ENCODE results near the gene PIGC.

The PIGC gene

GRCh38 chr1:172477216-172477615 lies 33.3 kb upstream of the PIGC start:
- no peak for DNase-seq (ENCODE audit: low read depth)
- no peak overlapping the region for H3K4me3 ChIP-seq (replicated peaks; ENCODE audit: low read depth, low read length)
- TF ChIP-seq, protein P1, sequence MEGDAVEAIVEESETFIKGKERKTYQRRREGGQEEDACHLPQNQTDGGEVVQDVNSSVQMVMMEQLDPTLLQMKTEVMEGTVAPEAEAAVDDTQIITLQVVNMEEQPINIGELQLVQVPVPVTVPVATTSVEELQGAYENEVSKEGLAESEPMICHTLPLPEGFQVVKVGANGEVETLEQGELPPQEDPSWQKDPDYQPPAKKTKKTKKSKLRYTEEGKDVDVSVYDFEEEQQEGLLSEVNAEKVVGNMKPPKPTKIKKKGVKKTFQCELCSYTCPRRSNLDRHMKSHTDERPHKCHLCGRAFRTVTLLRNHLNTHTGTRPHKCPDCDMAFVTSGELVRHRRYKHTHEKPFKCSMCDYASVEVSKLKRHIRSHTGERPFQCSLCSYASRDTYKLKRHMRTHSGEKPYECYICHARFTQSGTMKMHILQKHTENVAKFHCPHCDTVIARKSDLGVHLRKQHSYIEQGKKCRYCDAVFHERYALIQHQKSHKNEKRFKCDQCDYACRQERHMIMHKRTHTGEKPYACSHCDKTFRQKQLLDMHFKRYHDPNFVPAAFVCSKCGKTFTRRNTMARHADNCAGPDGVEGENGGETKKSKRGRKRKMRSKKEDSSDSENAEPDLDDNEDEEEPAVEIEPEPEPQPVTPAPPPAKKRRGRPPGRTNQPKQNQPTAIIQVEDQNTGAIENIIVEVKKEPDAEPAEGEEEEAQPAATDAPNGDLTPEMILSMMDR (IDR thresholded peaks at IDR 0.05; ENCODE audit: low read length, missing control alignments) = no peak

- no peak for DNase-seq (ENCODE audit: low read depth)
- no peak overlapping the region for H3K4me3 ChIP-seq (replicated peaks; ENCODE audit: low read depth, low read length)
- TF ChIP-seq, protein P1 (IDR thresholded peaks at IDR 0.05; ENCODE audit: low read length, missing control alignments) = no peak
Observed at GRCh38 chr1:172476218-172476811, 32.4 kb upstream of the PIGC start.

- no peak overlapping the region for H3K4me3 ChIP-seq (replicated peaks; ENCODE audit: low read depth, low read length)
- no peak for DNase-seq (ENCODE audit: low read depth)
- TF ChIP-seq, protein P1 (IDR thresholded peaks at IDR 0.05; ENCODE audit: low read length, missing control alignments) = no peak
Observed at GRCh38 chr1:172473842-172474241, 30.0 kb upstream of the PIGC start.

- no peak for DNase-seq (ENCODE audit: low read depth)
- no peak overlapping the region for H3K4me3 ChIP-seq (replicated peaks; ENCODE audit: low read depth, low read length)
- TF ChIP-seq, protein P1 (IDR thresholded peaks at IDR 0.05; ENCODE audit: low read length, missing control alignments) = no peak
Observed at GRCh38 chr1:172473302-172473701, 29.4 kb upstream of the PIGC start.

GRCh38 chr1:172472495-172472894 lies 28.6 kb upstream of the PIGC start:
- no peak for DNase-seq (ENCODE audit: low read depth)
- TF ChIP-seq, protein P1 (IDR thresholded peaks at IDR 0.05; ENCODE audit: low read length, missing control alignments) = no peak
- no peak overlapping the region for H3K4me3 ChIP-seq (replicated peaks; ENCODE audit: low read depth, low read length)

DNA sequence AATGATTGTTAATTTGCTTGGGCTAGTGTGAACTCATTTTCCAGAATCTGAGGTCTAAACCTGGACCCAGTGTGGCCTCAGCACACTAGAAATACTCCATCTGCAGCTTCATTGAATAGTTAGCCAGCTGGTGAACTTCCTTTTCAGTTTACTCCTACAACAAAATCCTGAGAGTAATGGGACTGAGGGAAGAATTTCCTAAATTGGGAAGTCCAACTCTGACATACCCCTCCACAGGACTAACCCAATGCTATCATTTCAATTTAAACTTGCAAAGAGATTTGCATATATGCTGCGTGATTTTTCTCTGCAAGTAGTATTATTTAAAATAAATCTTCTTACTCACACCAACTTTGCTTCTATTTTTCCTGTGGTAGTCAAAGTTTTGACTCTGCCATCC lies 27.8 kb upstream of the PIGC start:
- TF ChIP-seq, protein P1 (IDR thresholded peaks at IDR 0.05; ENCODE audit: low read length, missing control alignments) = no peak
- H3K4me3 ChIP-seq (replicated peaks; ENCODE audit: low read depth, low read length) = no peak overlapping the region
- no peak for DNase-seq (ENCODE audit: low read depth)

DNA sequence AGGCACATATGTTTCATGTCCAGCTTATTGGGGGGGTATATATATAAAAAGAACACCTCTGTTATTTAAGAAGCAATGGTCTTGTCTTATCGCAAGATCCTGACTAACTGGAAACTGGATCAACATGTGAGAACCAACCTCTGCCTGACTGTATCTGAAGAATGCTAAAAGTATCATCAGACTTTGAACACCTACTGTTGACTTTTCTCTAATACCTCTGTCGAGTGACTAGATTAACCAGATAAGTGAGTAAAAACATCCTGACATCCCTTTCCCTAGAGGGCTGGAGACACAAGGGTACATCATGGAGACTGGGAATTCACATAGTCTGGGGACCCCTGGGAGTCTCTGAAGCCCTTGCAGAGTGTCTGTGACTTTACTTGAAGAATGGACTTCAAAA lies 26.3 kb upstream of the PIGC start:
- DNase-seq (ENCODE audit: low read depth) = no peak
- TF ChIP-seq, protein P1 (IDR thresholded peaks at IDR 0.05; ENCODE audit: low read length, missing control alignments) = no peak
- no peak overlapping the region for H3K4me3 ChIP-seq (replicated peaks; ENCODE audit: low read depth, low read length)

Measured in fibroblast of pulmonary artery (primary cell).